ENCODE data around the gene PKP3.
"Not testable (repeated sequence)": the region's sequence is repeated elsewhere in the genome, so short reads cannot be mapped to it uniquely, and the experiment has no call there.

The PKP3 gene

DNA sequence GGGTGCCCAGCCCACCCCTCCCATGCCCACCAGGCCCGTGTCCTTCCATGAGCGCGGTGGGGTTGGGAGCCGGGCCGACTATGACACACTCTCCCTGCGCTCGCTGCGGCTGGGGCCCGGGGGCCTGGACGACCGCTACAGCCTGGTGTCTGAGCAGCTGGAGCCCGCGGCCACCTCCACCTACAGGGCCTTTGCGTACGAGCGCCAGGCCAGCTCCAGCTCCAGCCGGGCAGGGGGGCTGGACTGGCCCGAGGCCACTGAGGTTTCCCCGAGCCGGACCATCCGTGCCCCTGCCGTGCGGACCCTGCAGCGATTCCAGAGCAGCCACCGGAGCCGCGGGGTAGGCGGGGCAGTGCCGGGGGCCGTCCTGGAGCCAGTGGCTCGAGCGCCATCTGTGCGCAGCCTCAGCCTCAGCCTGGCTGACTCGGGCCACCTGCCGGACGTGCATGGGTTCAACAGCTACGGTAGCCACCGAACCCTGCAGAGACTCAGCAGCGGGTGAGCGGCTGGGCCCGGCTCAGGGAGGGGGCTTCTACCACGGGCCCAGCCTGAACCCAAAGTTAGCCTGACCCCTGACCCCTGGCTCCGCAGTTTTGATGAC lies 3.0 kb downstream of the PKP3 start:
- peak; percentile 67 for DNase-seq

DNA sequence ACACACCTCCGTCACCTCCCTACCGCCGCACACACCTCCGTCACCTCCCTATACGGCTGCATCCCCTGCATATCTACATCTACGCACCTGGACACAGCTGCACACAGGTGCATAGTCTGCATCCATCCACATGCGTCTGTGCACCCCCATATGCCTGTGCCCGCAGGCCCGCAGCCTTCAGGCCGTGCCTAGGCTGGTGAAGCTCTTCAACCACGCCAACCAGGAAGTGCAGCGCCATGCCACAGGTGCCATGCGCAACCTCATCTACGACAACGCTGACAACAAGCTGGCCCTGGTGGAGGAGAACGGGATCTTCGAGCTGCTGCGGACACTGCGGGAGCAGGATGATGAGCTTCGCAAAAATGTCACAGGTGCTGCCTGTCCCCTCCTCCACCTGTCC lies 4.8 kb downstream of the PKP3 start:
- no peak for DNase-seq

DNA sequence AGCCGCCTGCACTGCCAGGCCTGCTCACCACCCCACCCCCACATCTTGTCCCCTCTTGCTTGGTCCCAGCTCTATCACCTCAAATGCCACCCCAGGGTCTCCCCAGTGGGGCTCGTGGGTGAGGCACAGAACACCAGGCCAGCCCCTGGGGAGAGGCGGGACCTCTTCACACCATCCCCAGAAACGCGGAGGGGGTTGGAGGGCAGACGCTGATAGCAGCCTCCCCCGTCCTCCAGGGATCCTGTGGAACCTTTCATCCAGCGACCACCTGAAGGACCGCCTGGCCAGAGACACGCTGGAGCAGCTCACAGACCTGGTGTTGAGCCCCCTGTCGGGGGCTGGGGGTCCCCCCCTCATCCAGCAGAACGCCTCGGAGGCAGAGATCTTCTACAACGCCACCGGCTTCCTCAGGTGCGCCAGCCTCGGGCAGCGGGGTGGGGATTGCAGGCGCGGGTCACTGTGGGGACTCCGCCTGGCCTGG lies 5.8 kb downstream of the PKP3 start:
- DNase-seq, result no peak

DNA sequence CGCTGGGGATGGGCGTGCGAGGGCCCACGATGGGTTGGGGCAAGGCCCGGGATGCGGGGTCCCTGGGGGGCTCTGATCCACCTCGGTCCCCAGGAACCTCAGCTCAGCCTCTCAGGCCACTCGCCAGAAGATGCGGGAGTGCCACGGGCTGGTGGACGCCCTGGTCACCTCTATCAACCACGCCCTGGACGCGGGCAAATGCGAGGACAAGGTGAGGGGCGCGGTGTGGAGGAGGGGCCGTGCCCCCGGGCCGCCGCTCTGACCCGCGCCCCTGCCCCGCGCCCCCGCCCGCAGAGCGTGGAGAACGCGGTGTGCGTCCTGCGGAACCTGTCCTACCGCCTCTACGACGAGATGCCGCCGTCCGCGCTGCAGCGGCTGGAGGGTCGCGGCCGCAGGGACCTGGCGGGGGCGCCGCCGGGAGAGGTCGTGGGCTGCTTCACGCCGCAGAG lies 6.3 kb downstream of the PKP3 start:
- DNase-seq, result no peak

DNA sequence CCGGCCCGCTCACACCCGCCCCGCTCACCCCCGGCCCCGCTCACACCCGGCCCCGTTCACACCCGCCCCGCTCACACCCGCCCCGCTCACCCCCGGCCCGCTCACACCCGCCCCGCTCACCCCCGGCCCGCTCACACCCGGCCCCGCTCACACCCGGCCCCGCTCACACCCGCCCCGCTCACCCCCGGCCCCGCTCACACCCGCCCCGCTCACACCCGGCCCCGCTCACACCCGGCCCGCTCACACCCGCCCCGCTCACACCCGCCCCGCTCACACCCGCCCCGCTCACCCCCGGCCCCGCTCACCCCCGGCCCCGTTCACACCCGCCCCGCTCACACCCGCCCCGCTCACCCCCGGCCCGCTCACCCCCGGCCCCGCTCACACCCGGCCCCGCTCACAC lies 7.2 kb downstream of the PKP3 start:
- DNase-seq, result not testable (repeated sequence)

DNA sequence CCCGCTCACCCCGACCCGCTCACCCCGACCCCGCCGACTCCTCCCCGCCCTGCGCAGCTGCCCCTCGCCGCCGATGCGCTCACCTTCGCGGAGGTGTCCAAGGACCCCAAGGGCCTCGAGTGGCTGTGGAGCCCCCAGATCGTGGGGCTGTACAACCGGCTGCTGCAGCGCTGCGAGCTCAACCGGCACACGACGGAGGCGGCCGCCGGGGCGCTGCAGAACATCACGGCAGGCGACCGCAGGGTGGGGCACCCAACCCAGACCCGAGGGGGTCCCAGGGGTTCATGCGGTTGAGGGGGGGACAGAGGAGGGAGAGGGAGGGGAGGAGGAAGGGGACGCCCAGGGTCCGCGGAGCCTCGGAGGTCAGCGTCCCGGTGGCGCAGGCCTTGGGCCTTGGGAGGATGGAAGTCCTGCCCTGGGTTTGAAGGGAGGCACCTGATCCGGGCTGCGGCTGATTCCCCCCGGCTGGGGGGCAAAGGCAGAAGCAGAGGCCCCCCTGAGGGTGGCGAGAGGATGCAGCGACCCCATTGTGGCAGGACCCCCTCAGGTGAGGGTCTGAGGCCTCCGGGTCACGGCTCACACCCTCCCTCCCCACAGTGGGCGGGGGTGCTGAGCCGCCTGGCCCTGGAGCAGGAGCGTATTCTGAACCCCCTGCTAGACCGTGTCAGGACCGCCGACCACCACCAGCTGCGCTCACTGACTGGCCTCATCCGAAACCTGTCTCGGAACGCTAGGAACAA lies 9.2 kb downstream of the PKP3 start:
- DNase-seq, result no peak

DNA sequence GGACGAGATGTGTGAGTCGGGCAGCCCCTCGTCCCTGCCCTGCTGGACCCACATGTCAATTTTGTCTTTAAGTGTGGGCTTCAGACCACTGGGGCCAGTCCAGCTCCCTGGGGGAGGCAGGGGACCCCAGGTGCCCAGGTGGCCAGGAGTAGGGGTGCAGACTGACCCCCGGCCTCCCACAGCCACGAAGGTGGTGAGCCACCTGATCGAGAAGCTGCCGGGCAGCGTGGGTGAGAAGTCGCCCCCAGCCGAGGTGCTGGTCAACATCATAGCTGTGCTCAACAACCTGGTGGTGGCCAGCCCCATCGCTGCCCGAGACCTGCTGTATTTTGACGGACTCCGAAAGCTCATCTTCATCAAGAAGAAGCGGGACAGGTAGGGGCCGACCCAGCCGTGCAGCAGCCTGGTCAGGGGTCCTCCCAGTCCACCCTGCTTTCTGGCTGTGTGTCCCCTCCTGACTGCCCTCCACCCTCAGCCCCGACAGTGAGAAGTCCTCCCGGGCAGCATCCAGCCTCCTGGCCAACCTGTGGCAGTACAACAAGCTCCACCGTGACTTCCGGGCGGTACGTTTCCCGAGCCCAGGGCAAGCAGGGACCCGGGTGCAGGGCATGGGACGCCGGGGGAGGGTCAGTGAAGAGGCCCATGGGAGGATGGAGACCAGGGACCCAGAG lies 9.9 kb downstream of the PKP3 start:
- DNase-seq, result no peak

DNA sequence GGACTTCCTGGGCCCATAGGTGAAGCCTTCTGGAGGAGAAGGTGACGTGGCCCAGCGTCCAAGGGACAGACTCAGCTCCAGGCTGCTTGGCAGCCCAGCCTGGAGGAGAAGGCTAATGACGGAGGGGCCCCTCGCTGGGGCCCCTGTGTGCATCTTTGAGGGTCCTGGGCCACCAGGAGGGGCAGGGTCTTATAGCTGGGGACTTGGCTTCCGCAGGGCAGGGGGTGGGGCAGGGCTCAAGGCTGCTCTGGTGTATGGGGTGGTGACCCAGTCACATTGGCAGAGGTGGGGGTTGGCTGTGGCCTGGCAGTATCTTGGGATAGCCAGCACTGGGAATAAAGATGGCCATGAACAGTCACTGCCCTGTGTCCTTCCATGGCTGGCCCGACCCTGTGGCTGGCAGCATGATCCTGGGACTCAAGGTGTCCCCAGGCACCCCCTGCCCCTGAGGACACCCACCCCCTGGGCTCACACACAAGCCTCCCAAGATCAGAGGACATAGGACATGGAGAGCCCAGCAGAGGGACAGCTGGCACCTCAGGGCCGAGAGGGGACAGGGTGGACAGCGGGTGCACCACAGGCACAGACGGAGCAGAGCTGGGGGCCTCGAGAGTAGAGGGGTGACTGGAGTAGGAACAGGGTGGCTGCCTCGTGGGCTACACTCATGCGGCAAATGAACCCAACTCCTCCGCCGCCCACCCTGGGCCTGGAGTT lies 10.7 kb downstream of the PKP3 start:
- DNase-seq, result no peak

DNA sequence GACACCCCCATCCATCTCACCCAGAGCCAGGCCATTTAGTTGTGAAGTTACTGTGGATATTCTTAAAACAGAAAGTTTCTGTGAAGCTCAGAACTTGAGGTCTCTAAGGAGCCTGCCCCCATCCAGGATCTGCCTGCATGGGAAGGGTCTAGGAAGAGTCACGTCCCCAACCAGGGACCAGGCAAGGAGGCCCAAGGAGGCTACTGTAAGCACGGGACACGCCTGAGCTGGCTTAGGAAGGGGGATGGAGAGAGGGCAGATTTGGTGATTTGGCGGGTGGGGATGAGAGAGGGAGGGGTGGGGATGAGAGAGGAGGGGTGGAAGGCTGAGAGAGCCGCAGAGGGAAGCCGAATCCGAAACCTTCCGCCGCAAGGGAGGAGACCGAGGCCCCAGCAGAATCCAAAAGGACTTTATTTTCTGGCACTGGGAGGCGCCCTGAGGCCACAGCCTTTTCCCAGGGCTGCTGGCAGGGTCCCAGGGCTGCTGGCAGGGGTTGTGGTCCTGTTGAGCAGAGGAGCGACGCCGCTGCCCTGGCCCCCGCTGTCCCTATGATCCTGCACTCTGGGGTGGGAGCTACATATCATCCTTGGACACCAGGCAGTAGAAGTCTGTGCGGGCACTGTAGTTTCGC lies 11.4 kb downstream of the PKP3 start:
- DNase-seq, result no peak

DNA sequence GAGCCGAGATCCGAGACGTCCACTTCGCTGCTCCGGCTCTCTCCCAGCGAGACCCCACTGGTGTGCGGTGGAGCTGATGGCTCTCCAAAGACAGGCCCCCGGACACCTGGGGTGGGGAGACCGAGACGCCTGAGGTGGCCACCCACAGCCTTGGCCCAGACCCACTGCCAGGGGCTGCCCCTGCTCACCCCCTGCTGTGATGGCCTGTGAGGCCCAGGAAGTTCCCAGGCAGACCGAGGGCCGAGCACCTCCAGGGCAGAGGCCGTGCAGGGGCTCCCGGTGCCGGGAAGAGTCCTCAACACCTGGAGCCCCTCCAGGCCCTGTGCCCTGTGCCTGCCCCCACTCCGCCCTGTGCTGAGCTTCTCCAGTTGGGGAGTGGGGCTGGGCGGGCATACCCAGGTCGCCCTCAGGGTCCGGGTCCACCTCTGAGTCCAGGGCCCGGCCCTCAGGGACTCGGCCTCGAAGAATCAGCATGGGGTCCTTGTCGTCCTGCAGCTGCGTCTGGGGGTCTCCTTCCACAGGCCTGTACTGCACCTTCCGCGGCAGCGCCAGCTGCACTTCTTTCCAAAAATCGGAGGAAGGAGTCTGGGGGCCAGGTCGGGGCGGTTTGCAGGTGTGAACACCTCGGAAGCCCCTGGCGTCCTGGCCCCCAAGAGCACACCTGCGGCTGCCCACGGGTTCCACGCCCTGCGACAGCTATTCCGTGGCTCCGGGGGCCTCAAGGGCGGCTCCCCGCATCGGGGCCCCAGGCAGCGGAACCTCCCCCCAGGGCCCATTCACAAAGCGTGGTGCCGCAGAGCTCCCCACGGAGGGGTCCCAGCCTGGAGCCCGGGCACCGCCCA lies 12.2 kb downstream of the PKP3 start:
- DNase-seq, result no peak

DNA sequence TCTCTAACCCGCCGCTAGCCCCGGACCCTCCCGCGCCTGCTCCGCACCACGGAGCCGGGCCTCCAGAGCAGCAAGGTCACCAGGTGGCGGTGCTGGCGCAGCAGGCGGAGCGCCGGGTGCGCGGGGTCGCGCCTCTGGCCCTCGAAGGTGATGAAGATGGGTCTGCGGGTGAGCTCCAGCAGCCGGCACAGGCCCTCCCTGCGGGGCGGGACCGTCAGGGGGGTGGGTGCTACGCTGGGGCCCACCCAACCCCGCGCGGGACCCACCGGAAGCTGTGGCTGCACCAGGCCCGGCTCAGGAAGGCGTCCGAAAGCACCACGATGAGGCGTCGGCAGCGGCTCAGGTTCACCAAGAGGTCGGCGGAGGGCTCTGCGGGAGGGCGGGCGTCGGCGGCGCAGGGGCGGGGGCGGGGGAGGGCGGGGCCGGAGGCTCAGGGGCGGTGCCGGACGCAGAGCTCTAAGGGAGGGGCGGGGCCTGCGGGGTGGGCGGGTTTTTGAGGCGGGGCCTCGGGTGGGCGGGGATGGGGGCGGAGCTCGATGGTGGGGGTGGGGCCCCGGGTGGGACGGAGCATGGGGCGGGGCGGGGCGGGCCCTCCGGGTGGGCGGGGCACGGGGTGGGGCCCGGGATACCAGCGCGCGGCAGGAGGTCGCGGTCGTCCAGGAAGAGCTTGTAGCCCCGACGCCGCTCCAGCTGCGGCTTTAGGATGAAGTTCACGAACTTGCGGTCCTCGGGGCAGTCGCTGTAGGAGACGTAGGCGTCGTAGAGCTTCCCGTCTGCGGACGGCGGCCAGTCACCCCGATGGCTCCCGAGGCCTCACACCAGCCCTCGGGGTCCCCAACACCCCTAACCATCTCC lies 13.0 kb downstream of the PKP3 start:
- DNase-seq, result peak; percentile 91

DNA sequence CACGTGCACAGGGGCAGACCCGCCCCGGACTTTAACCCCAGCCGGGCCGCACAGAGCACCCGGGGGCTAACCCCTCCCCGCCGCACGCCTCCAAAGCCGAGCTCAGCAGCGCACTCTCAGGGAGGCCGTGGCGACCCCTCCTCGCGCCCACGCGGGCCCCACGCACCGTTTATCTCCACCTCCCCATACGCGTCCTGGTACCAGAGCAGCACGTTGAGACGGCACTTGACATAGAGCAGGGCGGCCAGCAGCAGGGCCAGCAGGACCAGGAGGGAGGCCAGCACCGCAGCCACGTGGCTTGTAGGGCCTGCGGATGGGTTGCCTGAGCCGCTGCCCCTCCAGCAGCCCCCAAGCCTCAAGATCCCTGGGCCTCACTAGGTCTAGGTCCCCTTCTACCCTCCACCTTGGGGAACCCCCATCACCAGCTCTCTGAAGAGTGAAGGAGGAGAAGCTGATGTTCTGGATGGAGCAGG lies 13.7 kb downstream of the PKP3 start:
- DNase-seq, result no peak

DNA sequence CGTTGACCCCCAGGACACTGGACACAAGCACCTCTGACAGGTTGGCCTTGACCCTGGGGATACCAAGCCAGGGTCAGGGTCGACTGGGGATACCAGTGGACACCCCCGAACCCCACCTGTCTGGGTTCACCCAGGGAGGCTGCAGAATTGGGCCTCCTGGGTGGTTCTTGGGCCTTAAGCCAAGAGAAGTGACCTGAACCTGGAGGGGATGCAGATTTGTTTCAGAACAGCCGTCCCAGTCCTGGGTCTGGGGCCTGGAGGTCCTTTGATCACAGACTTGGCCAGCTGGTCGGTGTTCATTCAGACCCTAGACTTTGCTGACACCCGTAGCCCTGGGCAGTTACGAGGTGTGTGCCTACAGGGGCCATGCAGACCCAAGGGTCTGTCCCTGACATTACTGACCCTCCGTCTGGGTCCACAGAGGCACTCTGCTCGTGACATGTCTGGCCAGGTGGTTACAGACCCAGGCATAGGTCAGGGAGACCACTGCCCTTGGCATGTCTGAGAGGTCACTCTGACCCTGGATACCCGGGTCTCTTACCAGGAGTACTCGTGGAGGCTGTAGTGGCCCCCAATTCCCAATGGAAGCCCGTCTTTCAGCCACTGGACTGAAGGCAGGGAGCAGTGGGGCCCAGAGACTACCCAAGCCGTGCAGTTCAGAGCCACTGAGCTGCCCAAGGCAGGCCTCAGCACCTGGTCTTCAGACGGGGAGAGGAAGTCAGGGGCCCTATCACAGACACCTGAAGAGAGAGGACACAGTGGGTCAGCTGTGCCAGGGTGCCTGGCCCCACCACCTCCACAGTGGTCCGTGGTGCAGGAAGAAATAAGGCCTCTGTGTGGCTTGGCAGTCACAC lies 14.4 kb downstream of the PKP3 start:
- no peak for DNase-seq

DNA sequence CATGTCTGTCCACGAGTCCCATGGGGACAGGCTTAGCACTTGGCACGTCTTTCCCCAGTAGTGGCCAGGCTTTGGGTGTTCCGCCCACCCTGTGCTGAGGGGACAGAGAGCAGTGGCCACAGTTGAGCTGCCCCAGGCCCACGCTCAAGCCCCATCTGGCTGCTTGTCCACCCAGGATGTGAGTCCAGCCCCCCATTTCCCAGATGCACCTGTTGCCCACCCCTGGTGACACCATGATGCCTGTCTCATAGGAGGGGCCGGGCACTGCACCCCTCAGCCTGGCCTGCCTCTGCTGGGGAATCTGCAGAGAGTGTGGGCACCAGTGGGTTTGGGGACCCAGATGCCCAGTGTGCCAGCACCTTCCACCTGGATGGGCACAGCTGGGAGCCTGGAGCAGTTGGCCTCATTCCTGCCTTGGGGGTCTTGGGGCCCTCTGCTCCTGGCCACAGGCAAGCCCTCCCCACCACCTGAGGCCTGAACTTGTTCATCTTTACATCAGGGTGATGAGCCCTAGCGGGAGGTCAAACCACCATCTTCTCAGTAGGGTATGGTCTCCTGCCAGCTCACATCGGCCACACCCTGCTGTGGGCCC lies 15.1 kb downstream of the PKP3 start:
- DNase-seq, result no peak

DNA sequence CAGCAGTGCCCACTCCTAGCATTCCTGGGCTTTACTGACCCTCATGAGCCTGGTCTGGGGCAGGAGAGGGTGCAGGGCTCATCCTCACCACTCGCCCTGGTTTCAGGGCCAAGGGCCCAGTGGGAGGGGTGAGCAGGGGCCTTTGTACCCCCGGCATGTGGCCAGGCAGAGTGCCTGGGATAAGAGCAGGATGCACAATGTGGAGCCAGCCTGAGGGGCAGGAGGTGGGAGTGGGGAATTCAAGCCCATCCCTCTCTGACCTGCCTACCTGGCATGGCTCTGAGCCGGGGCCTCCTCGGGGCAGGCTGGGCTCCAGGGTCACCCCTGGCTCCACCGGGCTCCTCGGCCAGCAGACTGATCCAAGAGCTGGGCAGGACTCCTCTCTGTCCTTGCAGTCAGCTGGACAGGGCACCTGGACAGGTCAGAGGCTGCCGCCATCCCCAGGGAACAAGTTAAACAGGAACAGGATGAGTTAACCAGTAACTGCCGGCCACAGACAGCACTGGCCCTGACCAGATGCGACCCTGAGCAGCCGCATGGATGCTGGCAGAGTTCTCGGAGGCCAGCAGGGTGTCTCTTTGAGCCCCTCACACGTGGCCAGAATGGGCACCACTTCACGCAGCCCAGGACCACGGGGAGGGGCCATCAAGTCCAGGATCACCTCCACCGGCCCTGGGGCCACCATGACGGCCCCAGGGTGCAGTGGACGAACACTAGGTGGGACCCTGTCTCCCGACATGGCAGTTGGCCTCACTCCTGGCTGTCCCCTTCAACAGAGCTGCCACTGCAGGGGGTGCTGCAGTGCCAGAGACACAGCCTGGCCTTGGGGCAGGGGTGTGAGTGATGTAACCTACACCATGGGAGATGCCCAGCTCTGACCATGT lies 15.8 kb downstream of the PKP3 start:
- DNase-seq, result no peak

DNA sequence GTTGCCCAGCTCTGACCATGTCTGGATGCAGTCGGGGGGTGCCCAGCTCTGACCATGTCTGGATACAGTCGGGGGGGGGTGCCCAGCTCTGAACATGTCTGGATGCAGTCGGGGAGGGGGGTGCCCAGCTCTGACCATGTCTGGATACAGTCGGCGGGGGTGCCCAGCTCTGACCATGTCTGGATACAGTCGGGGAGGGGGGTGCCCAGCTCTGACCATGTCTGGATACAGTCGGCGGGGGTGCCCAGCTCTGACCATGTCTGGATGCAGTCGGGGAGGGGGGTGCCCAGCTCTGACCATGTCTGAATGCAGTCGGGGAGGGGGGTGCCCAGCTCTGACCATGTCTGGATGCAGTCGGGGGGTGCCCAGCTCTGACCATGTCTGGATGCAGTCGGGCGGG lies 16.7 kb downstream of the PKP3 start:
- not testable (repeated sequence) for DNase-seq

DNA sequence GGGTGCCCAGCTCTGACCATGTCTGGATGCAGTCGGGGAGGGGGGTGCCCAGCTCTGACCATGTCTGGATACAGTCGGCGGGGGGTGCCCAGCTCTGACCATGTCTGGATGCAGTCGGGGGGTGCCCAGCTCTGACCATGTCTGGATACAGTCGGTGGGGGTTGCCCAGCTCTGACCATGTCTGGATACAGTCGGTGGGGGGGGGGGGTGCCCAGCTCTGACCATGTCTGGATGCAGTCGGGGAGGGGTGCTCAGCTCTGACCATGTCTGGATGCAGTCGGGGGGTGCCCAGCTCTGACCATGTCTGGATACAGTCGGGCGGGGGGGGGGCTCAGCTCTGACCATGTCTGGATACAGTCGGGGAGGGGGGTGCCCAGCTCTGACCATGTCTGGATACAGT lies 17.5 kb downstream of the PKP3 start:
- DNase-seq, result not testable (repeated sequence)

DNA sequence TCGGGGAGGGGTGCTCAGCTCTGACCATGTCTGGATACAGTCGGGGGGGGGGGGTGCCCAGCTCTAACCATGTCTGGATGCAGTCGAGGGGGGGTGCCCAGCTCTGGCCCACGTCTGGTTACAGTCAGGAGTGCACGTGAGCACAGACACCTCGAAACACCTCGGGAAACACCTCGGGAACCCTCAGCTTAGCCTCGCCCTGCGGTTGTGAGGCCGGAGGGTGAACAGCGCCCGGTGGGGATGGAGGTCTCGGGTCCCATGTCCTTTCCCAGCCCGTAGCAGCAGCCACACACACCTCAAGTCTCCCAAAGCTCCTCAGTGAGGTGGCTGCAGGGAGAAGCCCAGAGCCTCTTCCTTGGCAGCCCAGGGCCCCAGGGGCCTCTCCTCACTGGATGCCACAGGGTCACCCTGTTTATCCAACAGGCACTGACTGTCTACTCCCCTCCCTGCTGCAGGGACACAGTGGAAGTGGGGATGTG lies 18.7 kb downstream of the PKP3 start:
- DNase-seq, result no peak

Measured in fibroblast of skin of right biceps (primary cell).